NB4 (cell line): Measurements from ENCODE around the gene POC1A.

Experiments
- DNase-seq: peaks from one replicate; pipeline ENCODE4 v3.0.0; 2010; ENCODE audit warnings: low read depth
- H3K4me3 ChIP-seq: one replicate; pipeline ENCODE4 v1.5.1; 2011; ENCODE audit warnings: mild to moderate bottlenecking, low read depth, low read length, moderate library complexity
- CTCF ChIP-seq: IDR thresholded peaks from one replicate; pipeline ENCODE4 v1.5.1; 2012; ENCODE audit warnings: low read depth, low read length
- MAX ChIP-seq: IDR thresholded peaks from 2 replicates; pipeline ENCODE4 v1.6.1; 2011; ENCODE audit warnings: low read depth, low read length
- MYC ChIP-seq: IDR thresholded peaks from 2 replicates; pipeline ENCODE4 v1.6.1; 2011; ENCODE audit warnings: low read depth, low read length
- POLR2A ChIP-seq: IDR thresholded peaks from 2 replicates; pipeline ENCODE4 v1.6.1; 2011; ENCODE audit warnings: mild to moderate bottlenecking; ENCODE audit not compliant: insufficient read length; ENCODE audit errors: extremely low read depth

POC1A gene

GRCh38 chr3:52039426-52039825 is 114.8 kb downstream of the POC1A start:
- DNase-seq = no peak
- TF ChIP-seq MYC = no peak
- no peak for TF ChIP-seq MAX
- TF ChIP-seq CTCF = no peak
- TF ChIP-seq POLR2A = no peak

GRCh38 chr3:52038227-52038626 is 116.0 kb downstream of the POC1A start:
- TF ChIP-seq POLR2A (no peak), MAX (no peak)
- H3K4me3 ChIP-seq = no peak overlapping the region
- DNase-seq = no peak

More at GRCh38 chr3:52039426-52039825, 114.8 kb downstream of the POC1A start:
- no peak overlapping the region for H3K4me3 ChIP-seq

GRCh38 chr3:52037291-52037690 is 116.9 kb downstream of the POC1A start:
- DNase-seq = no peak
- TF ChIP-seq POLR2A (no peak), CTCF (no peak), MAX (no peak), MYC (no peak)
- H3K4me3 ChIP-seq = no peak overlapping the region

- no peak overlapping the region for H3K4me3 ChIP-seq
- DNase-seq = no peak
- TF ChIP-seq MAX (no peak), POLR2A (no peak), MYC (no peak), CTCF (no peak)
These were observed 117.4 kb downstream of the POC1A start for GRCh38 chr3:52036829-52037228.

GRCh38 chr3:52036222-52036694 is 118.0 kb downstream of the POC1A start:
- TF ChIP-seq MYC = no peak
- TF ChIP-seq CTCF = no peak
- TF ChIP-seq POLR2A = no peak
- no peak for TF ChIP-seq MAX
- no peak overlapping the region for H3K4me3 ChIP-seq
- no peak for DNase-seq

- no peak overlapping the region for H3K4me3 ChIP-seq
- TF ChIP-seq POLR2A = no peak
- TF ChIP-seq MYC = no peak
- TF ChIP-seq CTCF = no peak
- no peak for TF ChIP-seq MAX
- DNase-seq = no peak
These were observed 119.6 kb downstream of the POC1A start for GRCh38 chr3:52034651-52035050.
